Measurements from ENCODE around the gene FANCI.

The FANCI gene

GRCh38 chr15:89361451-89362202 is 117.8 kb downstream of the FANCI start:
- no peak for DNase-seq (ENCODE audit: low read depth)

- no peak for DNase-seq (ENCODE audit: low read depth)
These were observed 118.7 kb downstream of the FANCI start for GRCh38 chr15:89362203-89363101.

- DNase-seq (ENCODE audit: low read depth) = no peak
These were observed 119.4 kb downstream of the FANCI start for GRCh38 chr15:89363133-89363532.

- no peak for DNase-seq (ENCODE audit: low read depth)
These were observed 120.0 kb downstream of the FANCI start for GRCh38 chr15:89363770-89364169.

GRCh38 chr15:89364341-89364740 is 120.6 kb downstream of the FANCI start:
- no peak for DNase-seq (ENCODE audit: low read depth)

GRCh38 chr15:89364741-89365450 is 121.1 kb downstream of the FANCI start:
- no peak for DNase-seq (ENCODE audit: low read depth)

GRCh38 chr15:89365462-89366065 is 121.8 kb downstream of the FANCI start:
- DNase-seq (ENCODE audit: low read depth) = no peak

Measured in HS-27A (cell line).